HG02840 (cell line): ENCODE data around the gene PIK3C2B.
"Not testable (repeated sequence)": the region's sequence is repeated elsewhere in the genome, so short reads cannot be mapped to it uniquely, and the experiment has no call there.

Experiments
- ATAC-seq: cut with Tn5 transposase; IDR thresholded peaks from one replicate; pipeline ENCODE4 v1.9.1; 2021; ENCODE audit warnings: mild to moderate bottlenecking, moderate library complexity, moderate number of reproducible peaks; ENCODE audit not compliant: unreplicated experiment, low FRiP score

PIK3C2B gene, protein sequence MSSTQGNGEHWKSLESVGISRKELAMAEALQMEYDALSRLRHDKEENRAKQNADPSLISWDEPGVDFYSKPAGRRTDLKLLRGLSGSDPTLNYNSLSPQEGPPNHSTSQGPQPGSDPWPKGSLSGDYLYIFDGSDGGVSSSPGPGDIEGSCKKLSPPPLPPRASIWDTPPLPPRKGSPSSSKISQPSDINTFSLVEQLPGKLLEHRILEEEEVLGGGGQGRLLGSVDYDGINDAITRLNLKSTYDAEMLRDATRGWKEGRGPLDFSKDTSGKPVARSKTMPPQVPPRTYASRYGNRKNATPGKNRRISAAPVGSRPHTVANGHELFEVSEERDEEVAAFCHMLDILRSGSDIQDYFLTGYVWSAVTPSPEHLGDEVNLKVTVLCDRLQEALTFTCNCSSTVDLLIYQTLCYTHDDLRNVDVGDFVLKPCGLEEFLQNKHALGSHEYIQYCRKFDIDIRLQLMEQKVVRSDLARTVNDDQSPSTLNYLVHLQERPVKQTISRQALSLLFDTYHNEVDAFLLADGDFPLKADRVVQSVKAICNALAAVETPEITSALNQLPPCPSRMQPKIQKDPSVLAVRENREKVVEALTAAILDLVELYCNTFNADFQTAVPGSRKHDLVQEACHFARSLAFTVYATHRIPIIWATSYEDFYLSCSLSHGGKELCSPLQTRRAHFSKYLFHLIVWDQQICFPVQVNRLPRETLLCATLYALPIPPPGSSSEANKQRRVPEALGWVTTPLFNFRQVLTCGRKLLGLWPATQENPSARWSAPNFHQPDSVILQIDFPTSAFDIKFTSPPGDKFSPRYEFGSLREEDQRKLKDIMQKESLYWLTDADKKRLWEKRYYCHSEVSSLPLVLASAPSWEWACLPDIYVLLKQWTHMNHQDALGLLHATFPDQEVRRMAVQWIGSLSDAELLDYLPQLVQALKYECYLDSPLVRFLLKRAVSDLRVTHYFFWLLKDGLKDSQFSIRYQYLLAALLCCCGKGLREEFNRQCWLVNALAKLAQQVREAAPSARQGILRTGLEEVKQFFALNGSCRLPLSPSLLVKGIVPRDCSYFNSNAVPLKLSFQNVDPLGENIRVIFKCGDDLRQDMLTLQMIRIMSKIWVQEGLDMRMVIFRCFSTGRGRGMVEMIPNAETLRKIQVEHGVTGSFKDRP (N-terminal part only)

DNA sequence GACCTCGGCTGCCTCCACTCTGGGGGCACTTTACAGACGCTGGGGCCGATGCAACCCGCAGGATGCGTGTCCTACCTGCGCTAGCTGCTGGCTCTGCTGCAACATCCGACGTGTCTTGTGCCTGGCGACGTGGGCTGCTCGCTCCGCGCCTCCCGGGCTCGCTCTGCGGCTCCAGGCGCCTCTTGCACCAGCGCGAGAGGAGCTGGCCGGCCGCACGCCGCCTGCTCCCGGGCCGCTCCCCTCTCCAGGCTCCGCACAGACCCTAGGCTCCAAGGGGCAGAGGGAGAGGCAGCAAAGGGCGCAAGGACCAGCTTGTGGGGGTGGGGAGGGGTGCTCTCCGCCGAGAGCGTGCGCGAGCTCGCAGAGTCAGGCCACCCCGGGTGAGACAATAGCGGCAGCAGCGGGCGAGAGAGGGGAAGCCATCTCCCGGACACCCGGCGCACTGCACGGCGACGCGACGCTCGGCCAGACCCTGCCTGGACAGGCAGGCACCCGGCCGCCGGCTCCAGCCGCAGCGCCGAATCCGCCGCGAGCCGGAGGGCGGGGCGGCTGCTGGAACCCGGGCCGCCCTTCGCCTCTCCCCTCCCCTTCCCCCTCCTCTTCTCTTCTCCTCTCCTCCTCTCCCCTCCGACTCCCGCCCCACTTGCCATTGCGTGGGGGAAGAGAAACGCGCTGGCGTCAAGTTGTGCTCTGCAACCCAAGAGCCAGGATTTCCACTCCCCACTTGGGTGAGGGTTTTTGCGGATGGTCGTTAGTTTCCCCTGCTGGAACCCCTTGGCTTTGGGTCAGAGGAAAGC lies at the start of gene PIK3C2B:
Gene PIK3C2B, minus strand, starts transcription at position 525 of the 797 bp plus-strand sequence. CDS start 25,003 bp downstream, outside the sequence.
- peak; percentile 68 for ATAC-seq

DNA sequence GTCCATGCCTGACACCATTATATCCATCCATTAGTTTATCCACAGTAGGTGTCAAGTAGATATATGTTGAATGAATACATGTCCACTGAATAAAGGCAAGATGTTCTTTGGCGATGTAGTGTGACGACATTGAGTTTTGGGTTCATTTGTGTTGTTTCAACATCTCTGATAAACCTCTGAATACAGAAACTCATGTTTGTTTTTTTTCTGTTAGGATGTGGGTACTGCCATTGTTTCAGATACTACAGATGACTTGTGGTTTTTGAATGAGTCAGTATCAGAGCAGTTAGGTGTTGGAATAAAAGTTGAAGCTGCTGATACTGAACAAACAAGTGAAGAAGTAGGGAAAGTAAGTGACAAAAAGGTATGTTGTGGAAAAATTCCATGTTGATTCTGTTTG lies 49.7 kb upstream of the PIK3C2B start:
- ATAC-seq, result no peak

DNA sequence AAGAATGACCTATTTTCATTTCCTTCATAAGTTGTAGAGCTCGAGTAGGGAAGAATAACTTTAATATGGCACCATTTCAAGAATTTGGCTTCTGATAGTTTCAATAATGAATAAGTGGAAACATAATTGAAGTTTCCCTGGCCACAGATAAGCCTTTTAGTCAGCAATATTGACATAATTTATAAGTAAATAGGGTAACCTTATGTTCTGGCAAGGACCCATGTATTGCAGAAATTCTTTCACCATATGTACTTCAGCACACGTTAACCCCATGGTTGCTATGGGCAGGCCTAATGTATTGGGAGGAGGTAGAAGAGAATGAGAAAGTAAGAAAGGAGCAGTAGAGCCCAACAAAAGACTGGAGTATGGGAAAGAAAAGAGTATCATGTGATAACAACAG lies 47.0 kb upstream of the PIK3C2B start:
- ATAC-seq, result no peak

DNA sequence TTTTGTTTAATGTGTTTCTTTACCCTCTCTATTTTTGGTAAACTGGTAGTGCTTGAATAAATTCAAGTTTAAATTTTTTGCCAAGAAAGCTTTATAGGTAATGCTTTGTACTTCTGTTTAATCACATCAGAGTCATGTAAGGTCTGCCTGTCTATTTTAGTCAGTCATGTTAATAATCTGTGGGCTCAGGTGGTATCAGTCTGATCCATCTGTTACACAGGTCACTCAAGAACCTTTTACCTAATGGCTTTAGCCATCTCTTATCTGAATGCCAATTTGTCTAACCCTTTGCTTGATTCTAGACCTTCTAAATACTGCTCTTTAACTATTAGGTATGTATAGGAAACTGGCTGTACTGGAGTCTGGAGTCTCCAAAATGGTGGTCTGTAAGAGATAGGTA lies 38.2 kb upstream of the PIK3C2B start:
- ATAC-seq, result no peak

DNA sequence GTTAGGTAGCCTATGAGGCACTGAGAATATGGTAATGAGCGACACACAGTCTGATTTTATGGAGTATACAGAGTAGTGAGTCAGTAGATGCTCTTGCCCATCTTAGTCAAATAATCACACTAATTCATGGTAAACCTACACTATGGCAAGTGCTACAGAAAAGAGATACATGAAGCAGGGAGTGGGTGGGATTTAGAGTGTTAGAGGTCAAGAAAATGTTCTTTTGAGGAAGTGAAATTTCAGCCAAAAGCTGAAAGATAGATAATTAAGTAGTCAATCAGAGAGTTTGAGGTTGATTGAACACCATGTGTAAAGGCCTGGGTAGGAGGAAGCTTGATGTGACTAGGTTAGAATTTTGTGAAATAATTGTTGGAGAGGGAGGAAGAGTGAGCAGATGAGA lies 36.3 kb upstream of the PIK3C2B start:
- peak; percentile 78 for ATAC-seq

DNA sequence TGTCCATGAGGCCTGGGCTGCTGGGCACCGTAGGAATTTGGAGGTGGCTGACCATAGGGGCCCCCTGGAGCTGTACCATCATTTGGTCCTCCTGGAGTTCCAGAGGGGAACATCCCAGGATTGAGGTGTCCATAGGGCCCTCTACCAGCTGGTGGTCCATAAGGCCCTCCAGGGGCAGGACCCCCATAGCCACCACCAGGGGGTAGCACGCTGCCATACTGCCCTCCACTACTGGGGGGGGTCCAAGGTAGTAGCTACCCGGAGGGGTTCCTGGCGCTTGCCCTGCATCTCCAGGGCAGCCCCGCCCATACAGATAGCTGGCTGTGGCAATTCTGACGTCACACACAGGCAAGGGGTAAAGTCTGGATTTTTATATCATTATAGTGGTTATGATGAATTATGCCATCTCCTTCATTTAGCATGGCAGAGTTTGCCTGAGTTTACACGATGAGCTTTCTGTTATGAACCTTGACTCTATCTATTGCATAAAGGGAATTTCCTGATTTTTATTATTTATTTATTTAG lies 34.8 kb upstream of the PIK3C2B start:
- no peak for ATAC-seq

DNA sequence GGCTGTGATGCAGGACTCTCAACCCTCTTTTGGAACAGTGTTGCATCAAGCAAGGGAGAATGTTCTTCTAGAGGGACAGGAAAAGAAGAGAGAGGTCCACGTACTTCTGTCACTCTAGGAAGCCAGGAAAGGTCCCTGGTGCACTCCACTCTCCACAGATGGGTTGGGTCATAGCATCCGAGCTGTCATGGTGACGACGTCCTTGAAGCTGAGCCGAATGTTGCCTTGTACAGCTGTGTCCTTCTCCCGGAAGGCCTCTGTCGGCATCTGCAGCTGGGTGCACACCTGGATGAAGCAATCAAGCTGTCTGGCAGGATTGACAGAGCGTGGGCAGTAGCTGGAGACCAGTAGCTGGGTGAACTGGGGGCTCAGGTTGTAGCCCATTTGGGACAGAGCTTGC lies 34.1 kb upstream of the PIK3C2B start:
- no peak for ATAC-seq

DNA sequence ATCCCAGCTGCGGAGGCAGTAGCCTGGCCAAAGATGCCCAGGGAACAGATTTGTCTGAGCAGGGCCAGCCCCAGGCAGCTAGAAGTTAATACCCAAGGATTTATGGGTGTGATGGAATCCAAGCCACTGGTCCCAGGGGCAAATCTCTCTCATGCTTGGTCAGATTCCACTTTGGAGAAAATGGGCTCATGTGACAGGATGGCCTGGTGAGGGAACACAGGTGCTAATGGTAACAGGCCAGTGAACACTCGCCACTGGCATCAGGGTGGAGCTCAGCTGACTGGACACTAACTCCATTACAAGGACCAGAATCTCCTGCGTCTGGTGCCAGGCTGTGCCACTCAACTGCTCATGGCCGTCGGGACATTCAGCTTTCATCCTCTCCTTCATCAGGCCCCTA lies 33.6 kb upstream of the PIK3C2B start:
- ATAC-seq, result no peak

DNA sequence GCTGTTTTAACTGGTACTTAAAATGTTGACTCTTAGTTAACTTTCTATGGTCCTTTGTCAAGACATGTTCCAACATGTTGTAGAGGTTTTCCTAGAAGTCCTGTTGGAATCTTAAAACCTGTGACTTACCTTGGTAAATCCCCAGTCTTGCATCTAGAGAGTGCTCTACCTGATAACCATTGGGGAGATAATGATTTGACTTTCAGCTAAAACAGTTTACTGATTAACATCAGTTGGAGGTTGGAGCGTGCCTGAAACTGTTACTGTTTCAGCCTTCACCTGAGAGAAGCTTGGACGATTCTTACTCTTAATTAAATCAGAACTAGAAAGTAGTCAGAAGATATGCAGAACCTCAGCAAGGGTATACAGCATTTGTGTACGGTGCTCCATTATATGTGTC lies 30.4 kb upstream of the PIK3C2B start:
- ATAC-seq, result no peak

DNA sequence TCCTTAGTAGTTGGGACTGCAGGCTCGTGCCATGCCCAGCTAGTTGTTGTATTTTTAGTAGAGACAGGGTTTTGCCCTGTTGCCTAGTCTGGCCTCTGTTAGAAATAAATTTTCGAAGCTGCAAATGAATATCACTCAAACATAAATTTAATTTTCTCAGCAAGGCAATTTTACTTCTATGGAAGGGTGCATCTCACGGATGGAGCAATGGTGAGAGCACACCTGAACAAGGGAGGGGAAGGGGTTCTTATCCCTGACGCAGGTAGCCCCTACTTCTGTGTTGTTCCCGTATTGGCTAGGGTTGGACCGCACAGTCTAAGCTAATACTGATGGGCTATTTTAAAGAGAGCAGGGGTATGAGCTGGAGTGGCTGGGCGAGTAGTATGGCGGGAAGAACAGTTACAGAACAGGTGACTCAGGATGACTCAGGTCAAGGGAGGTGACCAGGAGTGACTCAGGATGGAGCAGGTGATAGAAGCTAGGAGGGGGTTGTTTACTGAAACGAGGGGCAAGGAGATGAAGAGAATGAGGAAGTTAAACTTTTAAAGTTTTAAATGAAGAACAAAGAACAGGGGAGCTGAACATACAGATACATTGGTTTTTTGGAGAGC lies 29.1 kb upstream of the PIK3C2B start:
- ATAC-seq, result no peak

DNA sequence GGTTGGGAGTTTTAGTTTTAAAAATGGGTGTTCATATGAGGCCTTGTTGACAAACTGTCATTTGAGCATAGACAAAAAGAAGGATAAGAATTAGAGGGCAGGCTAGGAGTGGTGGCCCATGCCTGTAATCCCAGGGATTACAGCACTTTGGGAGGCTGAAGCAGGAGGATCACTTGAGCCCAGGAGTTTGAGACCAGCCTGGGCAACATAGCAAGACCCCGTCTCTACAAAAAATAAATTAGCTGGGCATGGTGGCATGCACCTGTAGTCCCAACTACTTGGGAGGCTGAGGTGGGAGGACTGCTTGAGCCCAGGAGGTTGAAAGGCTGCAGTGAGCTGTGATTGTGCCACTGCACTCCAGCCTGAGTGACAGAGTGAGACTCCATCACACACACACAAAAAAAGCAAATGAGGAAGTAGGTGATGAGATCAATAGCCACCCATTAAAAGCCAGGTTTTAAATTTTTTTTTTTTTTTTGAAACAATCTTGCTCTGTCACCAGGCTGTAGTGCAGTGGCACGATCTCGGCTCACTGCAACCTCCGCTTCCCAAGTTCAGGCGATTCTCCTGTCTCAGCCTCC lies 27.4 kb upstream of the PIK3C2B start:
- ATAC-seq, result not testable (repeated sequence)

DNA sequence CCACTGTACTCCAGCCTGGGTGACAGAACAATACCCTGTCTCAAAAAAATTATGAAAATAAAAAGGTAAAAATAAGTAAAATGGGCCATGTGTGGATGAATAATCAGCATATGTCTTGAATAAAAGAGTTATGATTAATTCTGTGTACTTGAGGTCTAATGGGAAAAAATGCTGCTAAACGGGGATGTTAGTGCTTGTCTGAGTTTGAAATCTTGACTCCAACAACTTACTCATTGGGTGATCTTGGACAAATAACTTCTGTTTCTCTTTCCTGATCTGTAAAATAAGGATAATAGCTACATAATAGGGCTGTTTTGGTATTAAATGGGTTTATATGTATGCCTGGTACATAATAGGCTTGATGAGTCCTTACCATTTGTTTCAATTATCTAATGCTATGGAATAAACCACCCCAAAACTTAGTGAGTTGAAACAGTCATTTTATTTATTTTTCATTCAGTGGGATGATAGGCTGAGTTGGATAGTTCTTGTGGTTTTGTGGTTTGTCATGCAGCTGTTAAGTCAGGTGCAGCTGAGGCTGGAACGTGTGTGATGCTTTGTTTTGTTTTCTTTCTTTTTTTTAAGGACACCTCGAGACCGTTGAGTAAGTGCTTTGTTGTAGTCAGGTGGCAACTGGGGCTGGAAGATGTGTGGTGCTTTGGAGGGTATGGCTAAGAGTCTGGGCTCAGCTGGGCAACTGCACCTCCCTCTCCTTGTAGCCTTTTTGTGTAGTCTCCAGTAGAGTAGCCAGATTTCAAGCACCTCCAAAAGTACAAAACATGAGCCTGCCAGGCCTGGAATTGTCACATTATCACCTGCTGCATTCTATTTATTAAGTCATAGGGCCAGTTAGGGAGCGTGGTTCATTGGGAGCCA lies 26.5 kb upstream of the PIK3C2B start:
- no peak for ATAC-seq

DNA sequence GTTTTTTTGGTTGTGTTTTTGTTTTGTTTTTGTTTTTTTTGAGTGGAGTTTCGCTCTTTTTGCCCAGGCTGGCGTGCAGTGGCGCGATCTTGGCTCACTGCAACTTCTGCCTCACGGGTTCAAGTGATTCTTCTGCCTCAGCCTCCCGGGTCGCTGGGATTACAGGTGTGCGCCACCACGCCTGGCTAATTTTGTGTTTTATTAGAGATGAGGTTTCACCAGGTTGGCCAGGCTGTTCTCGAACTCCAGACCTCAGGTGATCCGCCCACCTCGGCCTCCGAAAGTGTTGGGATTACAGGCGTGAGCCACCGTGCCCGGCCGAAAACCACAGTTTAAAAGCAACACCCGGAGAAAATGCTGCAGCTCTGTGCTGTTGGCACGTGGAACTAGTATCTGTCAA lies 22.8 kb upstream of the PIK3C2B start:
- ATAC-seq, result not testable (repeated sequence)

DNA sequence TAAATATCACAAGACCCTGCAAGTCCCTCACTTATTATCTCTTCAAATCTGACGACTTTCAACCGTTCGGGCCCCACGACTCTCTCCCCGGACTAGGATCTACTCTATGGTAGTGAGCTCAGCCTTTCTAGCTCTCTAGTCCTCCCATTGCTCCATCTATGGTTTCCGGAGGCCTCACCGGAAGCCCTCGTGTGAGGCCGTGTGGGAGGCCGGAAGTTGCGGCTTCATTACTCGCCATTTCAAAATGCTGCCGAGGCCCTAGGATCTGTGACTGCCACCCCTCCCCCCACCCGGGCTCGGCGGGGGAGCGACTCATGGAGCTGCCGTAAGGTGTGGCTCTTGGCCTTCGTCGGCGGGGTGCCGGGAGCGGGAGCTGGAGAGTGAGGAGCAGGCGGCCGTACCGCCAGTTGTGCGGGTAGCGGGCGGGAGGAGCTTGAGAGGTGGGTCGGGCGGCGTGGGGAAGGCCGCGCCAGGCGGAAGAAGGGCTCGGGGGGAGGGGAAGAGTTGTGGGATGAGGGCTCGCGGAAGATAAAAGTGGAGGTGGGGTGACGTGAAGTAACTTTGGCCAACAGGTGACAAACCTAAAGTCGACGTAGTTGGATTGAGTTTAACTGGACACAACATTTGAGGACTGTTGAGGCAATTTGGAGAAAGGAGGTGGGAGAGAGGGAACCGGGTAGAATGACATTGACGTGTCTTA lies 21.7 kb upstream of the PIK3C2B start, which contains the start of gene MDM4:
Gene MDM4, plus strand, starts transcription at position 227 of the 700 bp plus-strand sequence. CDS start 9,113 bp downstream, outside the sequence.
- peak; percentile 73 for ATAC-seq

DNA sequence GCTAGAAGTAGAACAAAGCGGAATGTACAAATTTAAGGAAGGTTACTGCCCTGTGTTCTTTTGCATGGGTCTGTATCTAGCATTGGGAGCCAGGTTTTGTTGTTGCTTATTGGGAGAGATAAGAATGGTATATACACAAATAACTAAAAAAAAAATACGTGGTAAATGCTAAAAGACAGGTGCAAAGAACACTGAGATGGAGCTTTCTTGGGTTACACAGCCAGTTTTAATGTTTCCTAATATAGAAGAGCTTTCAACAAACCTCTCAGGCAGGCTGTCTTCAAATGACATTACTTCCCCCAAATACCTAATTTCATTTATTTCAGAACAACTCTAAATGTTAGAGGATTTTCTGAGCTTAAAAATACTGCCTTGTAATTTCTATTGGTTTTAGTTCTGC lies 20.2 kb upstream of the PIK3C2B start:
- no peak for ATAC-seq

DNA sequence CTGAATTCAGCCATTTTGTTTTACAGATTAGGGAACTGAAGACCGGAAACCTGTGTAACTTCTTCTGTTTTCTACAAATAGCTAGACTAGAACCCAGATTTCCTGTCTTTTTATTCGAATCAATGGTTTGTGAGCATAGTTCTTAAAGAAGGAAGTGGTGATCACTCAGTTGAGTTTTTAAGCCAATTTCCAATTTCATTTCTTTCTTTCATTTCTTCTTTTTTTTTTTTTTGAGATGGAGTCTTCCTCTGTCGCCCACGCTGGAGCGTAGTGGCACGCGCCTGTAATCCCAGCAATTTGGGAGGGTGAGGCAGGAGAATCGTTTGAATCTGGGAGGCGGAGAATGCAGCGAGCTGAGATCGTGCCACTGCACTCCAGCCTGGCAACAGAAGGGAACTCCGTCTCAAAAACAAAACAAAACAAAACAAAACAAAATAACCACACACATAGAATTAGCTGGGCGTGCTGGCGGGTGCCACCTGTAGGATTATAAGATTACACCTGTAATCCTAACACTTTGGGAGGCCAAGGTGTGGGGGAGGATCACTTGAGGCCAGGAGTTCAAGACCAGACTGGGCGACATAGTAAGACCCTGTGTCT lies 18.6 kb upstream of the PIK3C2B start:
- peak; percentile 48 for ATAC-seq

DNA sequence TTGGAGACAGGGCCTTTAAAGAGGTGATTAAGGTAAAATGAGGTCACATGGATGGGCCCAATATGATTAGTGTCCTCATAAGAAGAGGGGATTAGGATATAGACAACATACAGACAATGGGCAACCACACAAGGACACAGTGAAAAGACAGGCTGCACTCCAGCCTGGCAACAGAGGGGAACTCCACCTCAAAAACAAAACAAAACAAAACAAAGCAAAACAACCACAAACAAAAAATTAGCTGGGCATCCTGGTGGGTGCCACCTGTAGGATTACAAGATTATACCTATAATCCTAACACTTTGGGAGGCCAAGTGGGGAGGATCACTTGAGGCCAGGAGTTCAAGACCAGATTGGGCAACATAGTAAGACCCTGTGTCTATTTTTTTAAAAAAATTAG lies 16.8 kb upstream of the PIK3C2B start:
- no peak for ATAC-seq
